ENCODE measurements around the gene EMP1. TPM values are rescaled to one million over a fixed set of nuclear protein-coding genes. Genes with fewer than 3 reads are reported as not detected.

The EMP1 gene
- total RNA-seq, 4 donors from 2014 or later, result 33.5 to 111 (median 73.6) TPM

DNA sequence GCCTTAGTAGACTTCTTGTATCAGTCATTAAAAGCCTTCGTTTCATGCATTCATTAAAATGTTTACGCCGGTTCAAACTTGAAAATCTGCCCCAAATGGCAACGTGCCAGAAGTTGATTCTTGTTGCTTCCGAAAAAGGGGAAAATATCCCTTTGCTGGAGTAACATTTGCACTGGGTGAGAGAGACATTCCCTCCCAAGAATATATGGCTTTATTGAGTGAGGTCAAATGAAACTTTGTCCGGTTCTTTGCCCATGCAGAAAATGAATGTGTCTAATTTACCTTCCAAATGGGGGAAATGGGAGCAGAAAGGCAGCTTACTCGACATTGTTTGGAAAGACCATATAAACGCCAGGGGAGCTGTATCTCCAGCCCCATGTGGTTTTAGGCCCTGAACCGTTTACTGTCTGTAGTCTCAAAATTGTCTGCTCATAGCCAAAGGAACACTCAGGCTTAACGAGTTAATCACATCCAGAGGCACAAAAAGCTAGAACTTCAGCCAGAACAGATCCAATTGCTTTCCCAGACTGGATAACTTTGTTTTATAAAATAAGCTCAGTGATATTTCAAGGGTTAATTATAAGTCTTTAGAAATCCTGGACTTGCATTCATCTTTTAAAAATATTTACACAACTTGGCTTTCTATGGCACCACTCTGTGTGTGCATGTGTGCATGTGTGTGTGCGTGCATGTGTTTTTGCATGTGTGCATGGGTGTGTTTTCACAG is 2.9 kb upstream of the EMP1 start:
- TF ChIP-seq POLR2A (IDR thresholded peaks at IDR 0.05), result no peak
- TF ChIP-seq, protein P1, sequence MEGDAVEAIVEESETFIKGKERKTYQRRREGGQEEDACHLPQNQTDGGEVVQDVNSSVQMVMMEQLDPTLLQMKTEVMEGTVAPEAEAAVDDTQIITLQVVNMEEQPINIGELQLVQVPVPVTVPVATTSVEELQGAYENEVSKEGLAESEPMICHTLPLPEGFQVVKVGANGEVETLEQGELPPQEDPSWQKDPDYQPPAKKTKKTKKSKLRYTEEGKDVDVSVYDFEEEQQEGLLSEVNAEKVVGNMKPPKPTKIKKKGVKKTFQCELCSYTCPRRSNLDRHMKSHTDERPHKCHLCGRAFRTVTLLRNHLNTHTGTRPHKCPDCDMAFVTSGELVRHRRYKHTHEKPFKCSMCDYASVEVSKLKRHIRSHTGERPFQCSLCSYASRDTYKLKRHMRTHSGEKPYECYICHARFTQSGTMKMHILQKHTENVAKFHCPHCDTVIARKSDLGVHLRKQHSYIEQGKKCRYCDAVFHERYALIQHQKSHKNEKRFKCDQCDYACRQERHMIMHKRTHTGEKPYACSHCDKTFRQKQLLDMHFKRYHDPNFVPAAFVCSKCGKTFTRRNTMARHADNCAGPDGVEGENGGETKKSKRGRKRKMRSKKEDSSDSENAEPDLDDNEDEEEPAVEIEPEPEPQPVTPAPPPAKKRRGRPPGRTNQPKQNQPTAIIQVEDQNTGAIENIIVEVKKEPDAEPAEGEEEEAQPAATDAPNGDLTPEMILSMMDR (IDR thresholded peaks at IDR 0.05 in 4 of 5, conservative IDR thresholded peaks at IDR 0.05 in 1 of 5), result no peak
- in situ Hi-C loops (cut with MboI; ENCODE audit: low sequenced_read_pairs in 4 of 4), result no loop called here
- Histone ChIP-seq H3K4me1 (peaks cover 6 to 20% of the 10 kb centered on the region in 2 donors), H3K27ac (no peak overlapping the region), H3K27me3 (peaks cover 0 to 4% (median 2%) of the 10 kb centered on the region in 3 donors), H3K9me3 (no peaks in the 10 kb centered on the region), H3K36me3 (no peaks in the 10 kb centered on the region), H3K4me3 (no peak overlapping the region)
- ATAC-seq (no peak), DNase-seq (no peak)
- intact Hi-C loops (cut with DNase I; ENCODE audit: low total_unique reads), result loop anchor here (10.0 kb wide), 1 partner anchor 49 kb away; no protein-coding TSS in a partner anchor

DNA sequence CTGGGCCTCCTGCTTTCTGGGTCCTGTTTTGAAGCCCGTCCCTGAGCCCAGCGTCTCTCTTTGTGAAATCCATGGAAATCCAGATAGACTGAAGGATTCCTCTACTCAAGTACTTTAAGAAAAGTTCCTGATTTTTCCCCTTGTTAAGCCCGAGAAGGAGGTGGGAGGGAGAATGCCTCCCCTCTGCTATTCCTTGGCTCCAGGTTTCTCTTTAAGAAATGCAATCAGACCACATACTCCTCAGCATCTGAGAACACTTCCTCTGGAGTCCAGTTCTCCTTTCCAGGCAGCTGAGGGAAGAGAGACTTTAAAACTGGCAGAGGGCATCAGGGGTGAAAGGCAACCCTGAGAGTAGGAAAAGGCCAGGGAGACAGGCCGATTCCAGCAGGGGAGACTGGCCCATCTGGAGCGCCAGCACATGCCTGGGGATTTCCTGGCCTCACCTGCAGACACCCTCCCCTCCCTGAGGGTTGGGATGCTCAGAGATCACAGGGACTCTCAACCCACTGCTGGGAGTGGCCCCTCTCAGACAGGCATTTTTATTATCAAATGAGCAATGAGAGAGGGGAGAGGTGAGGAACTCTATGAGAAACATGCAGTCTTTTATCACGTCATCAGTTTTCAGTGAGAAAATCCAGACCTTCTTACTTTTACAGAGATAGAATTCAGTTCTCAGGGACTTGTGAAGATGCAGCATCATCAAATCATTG is 2.0 kb upstream of the EMP1 start:
- Histone ChIP-seq H3K9me3 (no peaks in the 10 kb centered on the region), H3K27ac (peak overlapping the region in 1 of 4 donors; percentile 12), H3K4me1 (peaks cover 6 to 24% of the 10 kb centered on the region in 2 donors), H3K27me3 (peaks cover 0 to 4% (median 2%) of the 10 kb centered on the region in 3 donors), H3K4me3 (no peak overlapping the region), H3K36me3 (no peaks in the 10 kb centered on the region)
- intact Hi-C loops (cut with DNase I; ENCODE audit: low total_unique reads), result loop anchor here (10.0 kb wide), 1 partner anchor 50 kb away; no protein-coding TSS in a partner anchor
- no peak for DNase-seq
- TF ChIP-seq POLR2A (IDR thresholded peaks at IDR 0.05), result no peak
- TF ChIP-seq, protein P1 (IDR thresholded peaks at IDR 0.05 in 4 of 5, conservative IDR thresholded peaks at IDR 0.05 in 1 of 5), result no peak
- no peak for ATAC-seq
- in situ Hi-C loops (cut with MboI; ENCODE audit: low sequenced_read_pairs in 4 of 4), result no loop called here

DNA sequence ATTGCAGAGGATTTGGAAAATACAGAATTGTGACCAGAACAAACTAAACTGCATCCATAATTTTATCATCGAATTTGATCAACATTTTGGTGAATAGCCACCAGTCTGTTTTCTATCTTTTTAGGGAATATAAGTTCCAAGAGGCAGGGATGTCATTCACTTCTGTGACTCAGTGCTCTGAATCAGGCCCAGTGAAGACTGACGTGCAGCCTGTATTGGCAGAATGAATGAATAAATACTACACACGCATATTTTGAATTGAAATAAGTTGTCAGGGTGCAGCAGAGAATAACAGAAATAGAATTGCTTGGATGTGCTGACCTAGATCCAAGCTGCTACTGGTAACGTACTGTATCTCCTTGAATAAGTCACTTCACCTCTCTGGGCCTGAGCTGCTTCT is 1.3 kb upstream of the EMP1 start:
- no peaks in the 10 kb centered on the region for H3K9me3 ChIP-seq
- TF ChIP-seq POLR2A (IDR thresholded peaks at IDR 0.05), result no peak
- peak overlapping the region in 3 of 4 donors; percentile 73 to 85 (median 77) for H3K27ac ChIP-seq
- intact Hi-C loops (cut with DNase I; ENCODE audit: low total_unique reads), result loop anchor here (10.0 kb wide), 1 partner anchor 50 kb away; no protein-coding TSS in a partner anchor
- no peak overlapping the region for H3K4me3 ChIP-seq
- peaks cover 6 to 28% of the 10 kb centered on the region in 2 donors for H3K4me1 ChIP-seq
- ATAC-seq, result no peak
- peaks cover 0 to 4% (median 2%) of the 10 kb centered on the region in 3 donors for H3K27me3 ChIP-seq
- in situ Hi-C loops (cut with MboI; ENCODE audit: low sequenced_read_pairs in 4 of 4), result no loop called here
- no peaks in the 10 kb centered on the region for H3K36me3 ChIP-seq
- DNase-seq, result no peak

DNA sequence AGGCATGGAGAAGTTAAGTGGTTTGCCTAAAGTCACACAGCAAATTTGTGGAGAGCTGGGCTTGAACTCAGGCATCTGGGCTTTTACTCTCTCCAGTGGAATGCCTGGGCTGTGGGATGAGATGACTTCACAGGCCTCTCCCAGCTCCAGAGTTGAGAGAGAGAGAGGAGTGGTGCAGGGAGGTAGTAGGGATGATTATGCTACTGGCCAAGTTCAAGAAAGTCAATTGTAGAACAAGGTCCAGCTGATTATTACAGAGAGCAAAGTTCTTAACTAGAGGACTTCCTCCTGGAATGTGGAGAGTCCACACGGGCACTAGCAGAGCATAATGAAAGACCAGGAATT is 769 bp upstream of the EMP1 start:
- Histone ChIP-seq H3K27ac (peak overlapping the region; percentile 73 to 86 (median 81)), H3K4me3 (no peak overlapping the region), H3K9me3 (no peaks in the 10 kb centered on the region), H3K27me3 (peaks cover 0 to 4% (median 2%) of the 10 kb centered on the region in 3 donors), H3K4me1 (peaks cover 6 to 33% of the 10 kb centered on the region in 2 donors), H3K36me3 (no peaks in the 10 kb centered on the region)
- no peak for ATAC-seq
- TF ChIP-seq POLR2A (IDR thresholded peaks at IDR 0.05), result no peak
- TF ChIP-seq, protein P1 (IDR thresholded peaks at IDR 0.05 in 4 of 5, conservative IDR thresholded peaks at IDR 0.05 in 1 of 5), result no peak
- intact Hi-C loops (cut with DNase I; ENCODE audit: low total_unique reads) (loop anchor here (2.0 to 10.0 kb wide), 3 partner anchors 17 to 97 kb away; no protein-coding TSS in a partner anchor), in situ Hi-C loops (cut with MboI; ENCODE audit: low sequenced_read_pairs in 4 of 4) (no loop called here)
- DNase-seq, result no peak

DNA sequence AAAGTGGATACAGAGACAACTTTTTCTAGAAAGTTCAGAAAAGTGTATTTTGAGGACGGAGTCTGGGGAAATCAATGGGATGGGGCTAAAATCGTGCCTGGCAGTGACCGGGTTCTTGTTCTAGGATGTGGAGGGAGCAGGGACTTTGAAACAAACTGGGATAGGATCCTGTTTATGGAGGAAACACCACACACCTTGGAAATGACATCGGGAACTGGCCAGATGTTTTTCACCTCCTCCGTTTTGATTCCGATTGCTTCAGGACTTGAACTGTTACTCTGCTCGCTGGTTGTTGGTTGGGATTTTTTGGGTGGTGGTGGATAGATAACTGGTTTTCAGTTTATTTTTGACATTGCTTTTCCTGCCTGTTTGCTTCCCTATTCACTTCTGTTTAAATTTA is 506 bp downstream of the EMP1 start:
- H3K36me3 ChIP-seq, result no peaks in the 10 kb centered on the region
- H3K4me3 ChIP-seq, result peak overlapping the region; percentile 46 to 67 (median 56)
- H3K27ac ChIP-seq, result peak overlapping the region; percentile 74 to 86 (median 81)
- ATAC-seq (no peak), DNase-seq (no peak)
- intact Hi-C loops (cut with DNase I; ENCODE audit: low total_unique reads) (loop anchor here (2.0 to 10.0 kb wide), 3 partner anchors 18 to 98 kb away; no protein-coding TSS in a partner anchor), in situ Hi-C loops (cut with MboI; ENCODE audit: low sequenced_read_pairs in 4 of 4) (no loop called here)
- H3K4me1 ChIP-seq, result peaks cover 11 to 40% of the 10 kb centered on the region in 2 donors
- H3K27me3 ChIP-seq, result peaks cover 0 to 4% (median 2%) of the 10 kb centered on the region in 3 donors
- H3K9me3 ChIP-seq, result no peaks in the 10 kb centered on the region
- TF ChIP-seq, protein P1 (IDR thresholded peaks at IDR 0.05 in 4 of 5, conservative IDR thresholded peaks at IDR 0.05 in 1 of 5), result no peak
- no peak for TF ChIP-seq POLR2A (IDR thresholded peaks at IDR 0.05)
